Measurements from ENCODE around the gene ANKS6.
A peak's percentile ranks its signal among the peaks of the same experiment; 100 is the strongest.

The ANKS6 gene

GRCh38 chr9:98727428-98727827 is 68.9 kb downstream of the ANKS6 start:
- DNase-seq, result no peak

GRCh38 chr9:98726735-98727134 is 69.6 kb downstream of the ANKS6 start:
- DNase-seq, result peak; percentile 21

GRCh38 chr9:98724810-98725530 is 71.4 kb downstream of the ANKS6 start:
- DNase-seq, result no peak

GRCh38 chr9:98721643-98722042 is 74.7 kb downstream of the ANKS6 start:
- DNase-seq, result no peak

GRCh38 chr9:98720402-98720801 is 76.0 kb downstream of the ANKS6 start:
- DNase-seq, result no peak

GRCh38 chr9:98719055-98719454 is 77.3 kb downstream of the ANKS6 start:
- no peak for DNase-seq

GRCh38 chr9:98714833-98715232 is 81.5 kb downstream of the ANKS6 start:
- no peak for DNase-seq

- DNase-seq, result no peak
Observed at GRCh38 chr9:98712987-98713386, 83.4 kb downstream of the ANKS6 start.

GRCh38 chr9:98709968-98710965 is 86.1 kb downstream of the ANKS6 start:
- no peak for DNase-seq

GRCh38 chr9:98708933-98709911 is 87.1 kb downstream of the ANKS6 start, which contains the start of gene GABBR2:
TSS of gene GABBR2 (minus strand) at chr9:98708935. CDS start at chr9:98708737, 198 bp downstream.
- DNase-seq, result no peak

GRCh38 chr9:98708103-98708932 is 88.0 kb downstream of the ANKS6 start:
- no peak for DNase-seq

- DNase-seq, result peak; percentile 20
Observed at GRCh38 chr9:98707166-98708102, 88.9 kb downstream of the ANKS6 start.

GRCh38 chr9:98706651-98707165 is 89.6 kb downstream of the ANKS6 start:
- DNase-seq, result no peak

GRCh38 chr9:98702835-98703380 is 93.4 kb downstream of the ANKS6 start:
- no peak for DNase-seq

- no peak for DNase-seq
Observed at GRCh38 chr9:98702340-98702739, 94.0 kb downstream of the ANKS6 start.

GRCh38 chr9:98701576-98701975 is 94.8 kb downstream of the ANKS6 start:
- no peak for DNase-seq

GRCh38 chr9:98700801-98701200 is 95.6 kb downstream of the ANKS6 start:
- DNase-seq, result no peak

GRCh38 chr9:98698856-98699255 is 97.5 kb downstream of the ANKS6 start:
- no peak for DNase-seq

- no peak for DNase-seq
Observed at GRCh38 chr9:98694943-98695342, 101.4 kb downstream of the ANKS6 start.

- no peak for DNase-seq
Observed at GRCh38 chr9:98692392-98692791, 104.0 kb downstream of the ANKS6 start.

Data from KG1 (cell line).